K562 (cell line): ENCODE measurements around the gene MYH9. TPM values are rescaled to one million over a fixed set of nuclear protein-coding genes. Genes with fewer than 3 reads are reported as not detected.

Experiments used
- ATAC-seq: fragments of 200-7000 bp; cut with Tn5 transposase; 3 replicates; pipeline ENCODE4 v1.9.1; 2020; ENCODE audit warnings: moderate library complexity
- BruUV-seq: library from RNA; stranded (reverse); fragments of 400-500 nt; replicated peaks from 2 replicates; lab custom pipeline; 2021; lab: Mats Ljungman, UMichigan
- CTCF ChIA-PET: fragments of 300-600 bp; formaldehyde crosslinking; extraction: SDS; loops from one replicate; lab custom pipeline; 2021; ENCODE audit warnings: low intra/inter-chr PET ratio; lab: Yijun Ruan, JAX
- POLR2A ChIA-PET: fragments of 300-600, 350-650 bp; sonication (Branson Sonifier 250); formaldehyde crosslinking; extraction: SDS; loops from one replicate; lab custom pipeline; 2021; ENCODE audit warnings: antibody characterized with exemption, inconsistent platforms; lab: Yijun Ruan, JAX
- DNase-seq, 4 experiments: peaks; one replicate each; pipeline versions ENCODE4 v3.0.0 to v3.0.0-alpha.2; 2011 to 2018; ENCODE audit warnings: low spot score in 3 of 4, mixed read lengths in 3 of 4; ENCODE audit errors: extremely low read depth in 1 of 4
- FAIRE-seq: peaks from 2 replicates; lab custom pipeline; 2011; peaks lifted over from hg19 to GRCh38; lab: Jason Lieb, UNC
- H2AFZ ChIP-seq: 2 replicates; pipeline ENCODE4 v1.6.0; 2011; ENCODE audit warnings: low read depth, low read length, control low read depth, inconsistent platforms
- H3K27ac ChIP-seq: fragments of 200-600 bp; 3 replicates; pipeline ENCODE4 v1.8.0; 2011; ENCODE audit warnings: low read depth, mild to moderate bottlenecking, control low read depth, inconsistent platforms, low read length, moderate library complexity, mixed read lengths; ENCODE audit errors: extremely low read depth
- H3K27me3 ChIP-seq, 2 experiments: fragments of 300-600 bp in 1 of 2; 2 replicates in 1 of 2; 3 replicates in 1 of 2; pipeline versions ENCODE4 v1.6.0 to v1.8.0; 2011; ENCODE audit warnings: inconsistent platforms in 2 of 2, low read length in 2 of 2, mild to moderate bottlenecking in 1 of 2, mixed read lengths in 1 of 2, moderate library complexity in 1 of 2; ENCODE audit not compliant: control insufficient read depth in 2 of 2, insufficient read depth in 2 of 2
- H3K36me3 ChIP-seq: fragments of 300-600 bp; 3 replicates; pipeline ENCODE4 v1.8.0; 2011; ENCODE audit warnings: mild to moderate bottlenecking, low read length, inconsistent platforms; ENCODE audit not compliant: control insufficient read depth, insufficient read depth
- H3K4me1 ChIP-seq, 2 experiments: fragments of 200-600 bp in 1 of 2; replicated peaks in 1 of 2; 2 replicates in 1 of 2; 3 replicates in 1 of 2; pipeline versions ENCODE4 v1.5.1 to v1.8.0; 2011; ENCODE audit warnings: inconsistent platforms in 2 of 2, low read length in 2 of 2, mild to moderate bottlenecking in 1 of 2, mixed read lengths in 1 of 2, moderate library complexity in 1 of 2; ENCODE audit not compliant: control insufficient read depth in 2 of 2, insufficient read depth in 2 of 2
- H3K4me2 ChIP-seq: 2 replicates; pipeline ENCODE4 v1.6.1; 2011; ENCODE audit warnings: low read length, control low read depth, inconsistent platforms, mixed read lengths; ENCODE audit not compliant: insufficient read depth
- H3K4me3 ChIP-seq: fragments of 200-600 bp; sonication (generic), shearing (Covaris generic); 2 replicates; pipeline ENCODE4 v1.5.1; 2016; ENCODE audit warnings: control low read depth, inconsistent platforms
- H3K79me2 ChIP-seq: fragments of 200-600 bp; 3 replicates; pipeline ENCODE4 v1.8.0; 2011; ENCODE audit warnings: low read length, inconsistent platforms; ENCODE audit not compliant: control insufficient read depth, insufficient read depth
- H3K9ac ChIP-seq, 2 experiments: 2 replicates each; pipeline versions ENCODE4 v1.6.0 to v1.6.1; 2011; ENCODE audit warnings: low read depth in 2 of 2, low read length in 2 of 2, control low read depth in 1 of 2, inconsistent platforms in 1 of 2, mild to moderate bottlenecking in 1 of 2, mixed read lengths in 1 of 2; ENCODE audit not compliant: insufficient read depth in 1 of 2
- H3K9me1 ChIP-seq: one replicate; pipeline ENCODE4 v1.6.0; 2011; ENCODE audit warnings: inconsistent platforms, mild to moderate bottlenecking, low read length, moderate library complexity; ENCODE audit not compliant: control insufficient read depth, insufficient read depth
- H3K9me3 ChIP-seq: replicated peaks from 2 replicates; pipeline ENCODE4 v1.5.1; 2011; ENCODE audit warnings: low read depth, low read length, inconsistent platforms; ENCODE audit not compliant: control insufficient read depth, insufficient read depth
- H4K20me1 ChIP-seq: replicated peaks from 2 replicates; pipeline ENCODE4 v1.6.1; 2011; ENCODE audit warnings: low read length, inconsistent platforms, mixed read lengths; ENCODE audit not compliant: control insufficient read depth, insufficient read depth
- CBX1 ChIP-seq: sonication (generic); IDR thresholded peaks from 2 replicates; pipeline ENCODE4 v1.6.1; 2016; ENCODE audit warnings: antibody characterized with exemption, low read depth, mild to moderate bottlenecking
- KAT2B ChIP-seq: IDR thresholded peaks from one replicate; pipeline ENCODE4 v1.6.1; 2012; ENCODE audit warnings: low read depth, mild to moderate bottlenecking, control low read depth, inconsistent platforms, low read length, moderate library complexity
- ZNF75A ChIP-seq: fragments of 450-650 bp; formaldehyde crosslinking; IDR thresholded peaks from 2 replicates; pipeline ENCODE4 v1.4.0; 2020; ENCODE audit warnings: mild to moderate bottlenecking
- WGBS: fragments of 100-300 bp; shearing (Covaris generic); methylation state at CpG from one replicate; pipeline ENCODE4 v1.1.6; 2016; ENCODE audit warnings: low coverage, mixed read lengths; ENCODE audit not compliant: insufficient coverage; ENCODE audit errors: missing lambda C conversion rate; 5-methylcytosine and 5-hydroxymethylcytosine counted together
- in situ Hi-C: fragments of 300-500 bp; cut with MboI; formaldehyde crosslinking; loops from 4 replicates; pipeline ENCODE4 v1.15.0; 2018; ENCODE audit warnings: inconsistent platforms, mixed read lengths
- intact Hi-C: fragments of 100-400 bp; cut with micrococcal nuclease; formaldehyde crosslinking; loops from 2 replicates; pipeline ENCODE4 v1.14.2; 2022
- polyA plus RNA-seq, 8 experiments: library from polyadenylated mRNA; depleted of rRNA in 4 of 8; stranded (reverse) in 5 of 8; unstranded in 3 of 8; fragments of >200 nt; fragmentation: Nextera tagmentation in 2 of 8; fragmentation: Illumina TruSeq in 1 of 8; extraction: Ambion mirVana in 2 of 8; extraction: Trizol in 1 of 8; gene quantifications; 2 replicates each; pipeline versions ENCODE4 v1.2.1 to v1.2.3, GENCODE V29; 2011 to 2014; ENCODE audit warnings: inconsistent platforms in 1 of 8, missing spikeins in 1 of 8
- total RNA-seq, 7 experiments: library from RNA; depleted of rRNA in 6 of 7; stranded (reverse); fragments of >200 nt in 6 of 7; fragmentation: Illumina TruSeq in 2 of 7; extraction: Trizol in 2 of 7; gene quantifications; 2 replicates each; pipeline versions ENCODE4 v1.2.1 to v1.2.3, GENCODE V29; 2011 to 2021; ENCODE audit warnings: low replicate concordance in 1 of 7
- TF ChIP-seq, protein P1 (sequence below), 2 experiments: fragments of 200-800 bp in 1 of 2; sonication (Bioruptor generic) in 1 of 2; sonication (generic) in 1 of 2; formaldehyde crosslinking in 1 of 2; IDR thresholded peaks in 1 of 2; conservative IDR thresholded peaks in 1 of 2; 2 replicates each; pipeline versions ENCODE4 v1.5.0 to v1.6.1; 2016 to 2020; ENCODE audit warnings: missing compliant biosample characterization in 1 of 2, missing genetic modification characterization in 1 of 2, missing genetic modification reagents in 1 of 2
- TF ChIP-seq, protein P2 (sequence below): fragments of 450-650 bp; formaldehyde crosslinking; IDR thresholded peaks from 2 replicates; pipeline ENCODE4 v1.4.0; 2022; ENCODE audit warnings: missing genetic modification characterization
- TF ChIP-seq, protein P3 (sequence below): fragments of 450-650 bp; IDR thresholded peaks from 2 replicates; pipeline ENCODE4 v1.6.1; 2016; ENCODE audit warnings: mild to moderate bottlenecking, moderate library complexity

MYH9 gene
- total and polyA plus RNA-seq, 9 of the 15 experiments (the other 6 are each of a cell fraction or from before 2014, with no cell fraction given) = 0.71 to 111 (median 24.6) TPM

DNA sequence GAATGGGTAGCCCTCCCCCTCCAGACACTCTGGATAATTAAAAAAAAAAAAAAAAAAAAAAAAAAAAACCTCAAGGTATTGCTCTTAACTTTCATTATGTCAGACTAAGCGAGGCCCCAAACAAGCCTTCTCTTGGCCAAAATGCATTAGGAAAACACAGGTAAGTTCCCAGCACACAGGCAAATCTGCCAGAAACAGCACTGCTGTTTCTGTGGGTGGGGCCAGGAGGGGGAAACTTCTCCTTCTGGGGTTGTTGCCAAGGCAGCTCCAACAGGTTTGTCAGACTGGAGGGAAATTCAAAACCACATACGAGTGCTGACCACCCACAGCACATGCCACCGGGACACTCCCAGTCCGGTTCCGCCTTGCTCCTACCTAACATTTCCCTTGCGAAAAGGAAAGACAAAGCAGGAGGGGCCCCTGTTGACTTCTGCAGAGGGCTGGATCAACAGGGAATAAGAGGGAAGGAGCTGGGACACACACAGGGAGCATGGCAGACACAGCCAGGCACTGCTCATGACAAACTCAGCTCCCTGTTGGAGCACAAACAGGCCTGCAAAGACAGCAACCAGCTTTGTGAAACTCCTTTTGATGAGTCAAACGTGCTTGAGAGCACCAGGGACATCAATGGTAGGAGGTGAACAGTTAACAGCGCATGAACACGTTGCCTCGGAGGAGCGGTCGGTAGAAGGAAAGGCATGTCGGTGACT lies 55.0 kb downstream of the MYH9 start:
- ChIA-PET CTCF (no interaction called here), POLR2A (no interaction called here)
- no peak for FAIRE-seq
- H3K4me1 ChIP-seq = peaks cover 70 to 75% of the 10 kb centered on the region in 2 experiments
- no peak overlapping the region for H3K4me2 ChIP-seq
- DNase-seq = peak in 2 of 4 experiments; percentile 28 to 41
- no TSS peak for BruUV-seq
- H3K4me3 ChIP-seq = no peak overlapping the region
- no peaks in the 10 kb centered on the region for H4K20me1 ChIP-seq
- peak overlapping the region; percentile 67 to 83; a peak in 3 of 4 replicates for H3K9ac ChIP-seq
- 77% methylated on average over 8 of the region's 13 CpGs for WGBS
- no peak for ATAC-seq
- H3K27me3 ChIP-seq = no peaks in the 10 kb centered on the region
- H3K9me3 ChIP-seq = no peaks in the 10 kb centered on the region
- H3K79me2 ChIP-seq = peaks cover 58% of the 10 kb centered on the region
- peak overlapping the region; percentile 91 for H3K27ac ChIP-seq
- peaks cover 74% of the 10 kb centered on the region for H3K36me3 ChIP-seq
- intact Hi-C loops = no loop called here
- in situ Hi-C loops = no loop called here
- no peak overlapping the region for H2AFZ ChIP-seq
- H3K9me1 ChIP-seq = peaks cover 5% of the 10 kb centered on the region
- TF ChIP-seq CBX1 (no peak), KAT2B (no peak), ZNF75A (CRISPR knock-in tag) (no peak)
- TF ChIP-seq, protein P1, sequence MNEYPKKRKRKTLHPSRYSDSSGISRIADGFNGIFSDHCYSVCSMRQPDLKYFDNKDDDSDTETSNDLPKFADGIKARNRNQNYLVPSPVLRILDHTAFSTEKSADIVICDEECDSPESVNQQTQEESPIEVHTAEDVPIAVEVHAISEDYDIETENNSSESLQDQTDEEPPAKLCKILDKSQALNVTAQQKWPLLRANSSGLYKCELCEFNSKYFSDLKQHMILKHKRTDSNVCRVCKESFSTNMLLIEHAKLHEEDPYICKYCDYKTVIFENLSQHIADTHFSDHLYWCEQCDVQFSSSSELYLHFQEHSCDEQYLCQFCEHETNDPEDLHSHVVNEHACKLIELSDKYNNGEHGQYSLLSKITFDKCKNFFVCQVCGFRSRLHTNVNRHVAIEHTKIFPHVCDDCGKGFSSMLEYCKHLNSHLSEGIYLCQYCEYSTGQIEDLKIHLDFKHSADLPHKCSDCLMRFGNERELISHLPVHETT (CRISPR knock-in tag; conservative IDR thresholded peaks at IDR 0.05 in 1 of 2, IDR thresholded peaks at IDR 0.05 in 1 of 2) = no peak
- TF ChIP-seq, protein P2, sequence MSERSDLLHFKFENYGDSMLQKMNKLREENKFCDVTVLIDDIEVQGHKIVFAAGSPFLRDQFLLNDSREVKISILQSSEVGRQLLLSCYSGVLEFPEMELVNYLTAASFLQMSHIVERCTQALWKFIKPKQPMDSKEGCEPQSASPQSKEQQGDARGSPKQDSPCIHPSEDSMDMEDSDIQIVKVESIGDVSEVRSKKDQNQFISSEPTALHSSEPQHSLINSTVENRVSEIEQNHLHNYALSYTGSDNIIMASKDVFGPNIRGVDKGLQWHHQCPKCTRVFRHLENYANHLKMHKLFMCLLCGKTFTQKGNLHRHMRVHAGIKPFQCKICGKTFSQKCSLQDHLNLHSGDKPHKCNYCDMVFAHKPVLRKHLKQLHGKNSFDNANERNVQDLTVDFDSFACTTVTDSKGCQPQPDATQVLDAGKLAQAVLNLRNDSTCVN (CRISPR knock-in tag) = no peak
- TF ChIP-seq, protein P3, sequence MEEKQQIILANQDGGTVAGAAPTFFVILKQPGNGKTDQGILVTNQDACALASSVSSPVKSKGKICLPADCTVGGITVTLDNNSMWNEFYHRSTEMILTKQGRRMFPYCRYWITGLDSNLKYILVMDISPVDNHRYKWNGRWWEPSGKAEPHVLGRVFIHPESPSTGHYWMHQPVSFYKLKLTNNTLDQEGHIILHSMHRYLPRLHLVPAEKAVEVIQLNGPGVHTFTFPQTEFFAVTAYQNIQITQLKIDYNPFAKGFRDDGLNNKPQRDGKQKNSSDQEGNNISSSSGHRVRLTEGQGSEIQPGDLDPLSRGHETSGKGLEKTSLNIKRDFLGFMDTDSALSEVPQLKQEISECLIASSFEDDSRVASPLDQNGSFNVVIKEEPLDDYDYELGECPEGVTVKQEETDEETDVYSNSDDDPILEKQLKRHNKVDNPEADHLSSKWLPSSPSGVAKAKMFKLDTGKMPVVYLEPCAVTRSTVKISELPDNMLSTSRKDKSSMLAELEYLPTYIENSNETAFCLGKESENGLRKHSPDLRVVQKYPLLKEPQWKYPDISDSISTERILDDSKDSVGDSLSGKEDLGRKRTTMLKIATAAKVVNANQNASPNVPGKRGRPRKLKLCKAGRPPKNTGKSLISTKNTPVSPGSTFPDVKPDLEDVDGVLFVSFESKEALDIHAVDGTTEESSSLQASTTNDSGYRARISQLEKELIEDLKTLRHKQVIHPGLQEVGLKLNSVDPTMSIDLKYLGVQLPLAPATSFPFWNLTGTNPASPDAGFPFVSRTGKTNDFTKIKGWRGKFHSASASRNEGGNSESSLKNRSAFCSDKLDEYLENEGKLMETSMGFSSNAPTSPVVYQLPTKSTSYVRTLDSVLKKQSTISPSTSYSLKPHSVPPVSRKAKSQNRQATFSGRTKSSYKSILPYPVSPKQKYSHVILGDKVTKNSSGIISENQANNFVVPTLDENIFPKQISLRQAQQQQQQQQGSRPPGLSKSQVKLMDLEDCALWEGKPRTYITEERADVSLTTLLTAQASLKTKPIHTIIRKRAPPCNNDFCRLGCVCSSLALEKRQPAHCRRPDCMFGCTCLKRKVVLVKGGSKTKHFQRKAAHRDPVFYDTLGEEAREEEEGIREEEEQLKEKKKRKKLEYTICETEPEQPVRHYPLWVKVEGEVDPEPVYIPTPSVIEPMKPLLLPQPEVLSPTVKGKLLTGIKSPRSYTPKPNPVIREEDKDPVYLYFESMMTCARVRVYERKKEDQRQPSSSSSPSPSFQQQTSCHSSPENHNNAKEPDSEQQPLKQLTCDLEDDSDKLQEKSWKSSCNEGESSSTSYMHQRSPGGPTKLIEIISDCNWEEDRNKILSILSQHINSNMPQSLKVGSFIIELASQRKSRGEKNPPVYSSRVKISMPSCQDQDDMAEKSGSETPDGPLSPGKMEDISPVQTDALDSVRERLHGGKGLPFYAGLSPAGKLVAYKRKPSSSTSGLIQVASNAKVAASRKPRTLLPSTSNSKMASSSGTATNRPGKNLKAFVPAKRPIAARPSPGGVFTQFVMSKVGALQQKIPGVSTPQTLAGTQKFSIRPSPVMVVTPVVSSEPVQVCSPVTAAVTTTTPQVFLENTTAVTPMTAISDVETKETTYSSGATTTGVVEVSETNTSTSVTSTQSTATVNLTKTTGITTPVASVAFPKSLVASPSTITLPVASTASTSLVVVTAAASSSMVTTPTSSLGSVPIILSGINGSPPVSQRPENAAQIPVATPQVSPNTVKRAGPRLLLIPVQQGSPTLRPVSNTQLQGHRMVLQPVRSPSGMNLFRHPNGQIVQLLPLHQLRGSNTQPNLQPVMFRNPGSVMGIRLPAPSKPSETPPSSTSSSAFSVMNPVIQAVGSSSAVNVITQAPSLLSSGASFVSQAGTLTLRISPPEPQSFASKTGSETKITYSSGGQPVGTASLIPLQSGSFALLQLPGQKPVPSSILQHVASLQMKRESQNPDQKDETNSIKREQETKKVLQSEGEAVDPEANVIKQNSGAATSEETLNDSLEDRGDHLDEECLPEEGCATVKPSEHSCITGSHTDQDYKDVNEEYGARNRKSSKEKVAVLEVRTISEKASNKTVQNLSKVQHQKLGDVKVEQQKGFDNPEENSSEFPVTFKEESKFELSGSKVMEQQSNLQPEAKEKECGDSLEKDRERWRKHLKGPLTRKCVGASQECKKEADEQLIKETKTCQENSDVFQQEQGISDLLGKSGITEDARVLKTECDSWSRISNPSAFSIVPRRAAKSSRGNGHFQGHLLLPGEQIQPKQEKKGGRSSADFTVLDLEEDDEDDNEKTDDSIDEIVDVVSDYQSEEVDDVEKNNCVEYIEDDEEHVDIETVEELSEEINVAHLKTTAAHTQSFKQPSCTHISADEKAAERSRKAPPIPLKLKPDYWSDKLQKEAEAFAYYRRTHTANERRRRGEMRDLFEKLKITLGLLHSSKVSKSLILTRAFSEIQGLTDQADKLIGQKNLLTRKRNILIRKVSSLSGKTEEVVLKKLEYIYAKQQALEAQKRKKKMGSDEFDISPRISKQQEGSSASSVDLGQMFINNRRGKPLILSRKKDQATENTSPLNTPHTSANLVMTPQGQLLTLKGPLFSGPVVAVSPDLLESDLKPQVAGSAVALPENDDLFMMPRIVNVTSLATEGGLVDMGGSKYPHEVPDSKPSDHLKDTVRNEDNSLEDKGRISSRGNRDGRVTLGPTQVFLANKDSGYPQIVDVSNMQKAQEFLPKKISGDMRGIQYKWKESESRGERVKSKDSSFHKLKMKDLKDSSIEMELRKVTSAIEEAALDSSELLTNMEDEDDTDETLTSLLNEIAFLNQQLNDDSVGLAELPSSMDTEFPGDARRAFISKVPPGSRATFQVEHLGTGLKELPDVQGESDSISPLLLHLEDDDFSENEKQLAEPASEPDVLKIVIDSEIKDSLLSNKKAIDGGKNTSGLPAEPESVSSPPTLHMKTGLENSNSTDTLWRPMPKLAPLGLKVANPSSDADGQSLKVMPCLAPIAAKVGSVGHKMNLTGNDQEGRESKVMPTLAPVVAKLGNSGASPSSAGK = peak; percentile 30; the same call in 1 of the 2 replicates
